PC-3 (cell line): ENCODE results near the gene ADAMTS17.

ENCODE experiments used
- CTCF ChIP-seq: fragments of 300-600 bp; sonication (generic); conservative IDR thresholded peaks from 2 replicates; pipeline ENCODE4 v1.5.1; 2017; ENCODE audit warnings: antibody characterized with exemption, low read depth, mild to moderate bottlenecking, low read length
- EZH2 ChIP-seq: fragments of 300-600 bp; sonication (generic); IDR thresholded peaks from one replicate; pipeline ENCODE4 v1.6.1; 2017; ENCODE audit warnings: antibody characterized with exemption, mild to moderate bottlenecking, low read length; ENCODE audit not compliant: unreplicated experiment
- EZH2phosphoT487 ChIP-seq: fragments of 300-600 bp; sonication (generic); IDR thresholded peaks from 2 replicates; pipeline ENCODE4 v1.6.1; 2018; ENCODE audit warnings: mild to moderate bottlenecking, antibody characterized with exemption, low read length, borderline replicate concordance

DNA sequence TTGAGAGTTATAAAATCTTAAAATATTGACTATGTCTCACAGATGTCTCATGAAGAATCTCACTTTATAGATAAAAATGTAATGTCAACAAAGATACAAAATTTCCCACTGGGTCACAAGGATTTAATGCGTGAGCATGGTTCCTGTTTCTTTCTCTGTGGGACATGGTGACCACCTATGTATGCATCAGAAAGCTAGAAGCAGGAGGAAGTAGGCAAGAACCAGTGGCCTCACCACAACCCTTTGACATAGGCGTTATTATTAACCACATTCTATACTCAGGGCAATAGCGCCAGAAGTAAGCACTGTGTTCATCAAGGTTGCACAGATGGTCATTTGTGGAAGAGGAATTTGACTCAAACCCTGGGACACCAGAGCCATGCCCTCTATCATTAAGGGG lies 11.7 kb upstream of the ADAMTS17 start:
- TF ChIP-seq EZH2phosphoT487 (no peak), CTCF (no peak), EZH2 (no peak)
